HL-60 (cell line): ENCODE results near the gene SRP54.

Experiments
- DNase-seq, 2 experiments: peaks; one replicate each; pipeline ENCODE4 v3.0.0-alpha.2; 2010 to 2020; ENCODE audit warnings: low read depth in 1 of 2, low spot score in 1 of 2
- H3K27ac ChIP-seq: fragments of 250-450 bp; sonication (Bioruptor Pico); replicated peaks from 2 replicates; pipeline ENCODE4 v1.5.1; 2020; ENCODE audit warnings: mild to moderate bottlenecking, moderate library complexity
- H3K27me3 ChIP-seq: fragments of 250-450 bp; sonication (Bioruptor Pico); 2 replicates; pipeline ENCODE4 v1.5.1; 2021; ENCODE audit warnings: mild to moderate bottlenecking, moderate library complexity; ENCODE audit not compliant: insufficient read depth, poor library complexity, severe bottlenecking
- H3K4me3 ChIP-seq: replicated peaks from 2 replicates; pipeline ENCODE4 v1.5.1; 2011; ENCODE audit warnings: mild to moderate bottlenecking, control low read depth, low read length; ENCODE audit not compliant: insufficient read depth
- GABPA ChIP-seq: IDR thresholded peaks from 2 replicates; pipeline ENCODE4 v1.6.1; 2012; ENCODE audit warnings: low read depth
- POLR2AphosphoS5 ChIP-seq: IDR thresholded peaks from 2 replicates; pipeline ENCODE4 v1.6.1; 2012; ENCODE audit warnings: low read depth
- SPI1 ChIP-seq: IDR thresholded peaks from 2 replicates; pipeline ENCODE4 v1.6.1; 2012; ENCODE audit warnings: low read depth, mild to moderate bottlenecking, borderline replicate concordance
- TF ChIP-seq, protein P1 (sequence below): IDR thresholded peaks from one replicate; pipeline ENCODE4 v1.5.1; 2011; ENCODE audit warnings: low read length, control low read depth, inconsistent platforms; ENCODE audit not compliant: insufficient read depth
- TF ChIP-seq, protein P2 (sequence below): IDR thresholded peaks from 2 replicates; pipeline ENCODE4 v1.6.1; 2012; ENCODE audit warnings: low read depth; ENCODE audit not compliant: insufficient replicate concordance

Gene SRP54

DNA sequence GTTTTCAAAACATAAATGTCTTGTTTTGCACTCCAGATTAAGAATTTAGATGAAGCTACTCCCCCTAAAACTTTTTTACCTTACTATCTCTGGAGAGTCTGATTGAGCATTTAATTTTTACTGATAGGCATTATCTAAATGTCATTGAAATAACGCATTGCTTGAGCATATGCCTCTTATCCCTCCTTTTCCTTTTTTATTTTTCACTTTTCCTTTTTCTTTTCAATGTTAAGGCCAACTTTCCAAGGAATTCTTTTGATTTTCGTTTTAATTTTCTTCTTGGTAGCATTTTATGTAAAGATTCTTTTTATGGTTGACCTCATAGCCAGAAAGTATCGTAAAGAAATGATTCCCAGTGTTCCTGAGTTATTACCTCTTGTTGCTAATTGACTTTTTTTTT is 2.9 kb downstream of the SRP54 start:
- TF ChIP-seq GABPA (no peak), POLR2AphosphoS5 (no peak), SPI1 (no peak)
- TF ChIP-seq, protein P1, sequence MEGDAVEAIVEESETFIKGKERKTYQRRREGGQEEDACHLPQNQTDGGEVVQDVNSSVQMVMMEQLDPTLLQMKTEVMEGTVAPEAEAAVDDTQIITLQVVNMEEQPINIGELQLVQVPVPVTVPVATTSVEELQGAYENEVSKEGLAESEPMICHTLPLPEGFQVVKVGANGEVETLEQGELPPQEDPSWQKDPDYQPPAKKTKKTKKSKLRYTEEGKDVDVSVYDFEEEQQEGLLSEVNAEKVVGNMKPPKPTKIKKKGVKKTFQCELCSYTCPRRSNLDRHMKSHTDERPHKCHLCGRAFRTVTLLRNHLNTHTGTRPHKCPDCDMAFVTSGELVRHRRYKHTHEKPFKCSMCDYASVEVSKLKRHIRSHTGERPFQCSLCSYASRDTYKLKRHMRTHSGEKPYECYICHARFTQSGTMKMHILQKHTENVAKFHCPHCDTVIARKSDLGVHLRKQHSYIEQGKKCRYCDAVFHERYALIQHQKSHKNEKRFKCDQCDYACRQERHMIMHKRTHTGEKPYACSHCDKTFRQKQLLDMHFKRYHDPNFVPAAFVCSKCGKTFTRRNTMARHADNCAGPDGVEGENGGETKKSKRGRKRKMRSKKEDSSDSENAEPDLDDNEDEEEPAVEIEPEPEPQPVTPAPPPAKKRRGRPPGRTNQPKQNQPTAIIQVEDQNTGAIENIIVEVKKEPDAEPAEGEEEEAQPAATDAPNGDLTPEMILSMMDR: no peak
- TF ChIP-seq, protein P2, sequence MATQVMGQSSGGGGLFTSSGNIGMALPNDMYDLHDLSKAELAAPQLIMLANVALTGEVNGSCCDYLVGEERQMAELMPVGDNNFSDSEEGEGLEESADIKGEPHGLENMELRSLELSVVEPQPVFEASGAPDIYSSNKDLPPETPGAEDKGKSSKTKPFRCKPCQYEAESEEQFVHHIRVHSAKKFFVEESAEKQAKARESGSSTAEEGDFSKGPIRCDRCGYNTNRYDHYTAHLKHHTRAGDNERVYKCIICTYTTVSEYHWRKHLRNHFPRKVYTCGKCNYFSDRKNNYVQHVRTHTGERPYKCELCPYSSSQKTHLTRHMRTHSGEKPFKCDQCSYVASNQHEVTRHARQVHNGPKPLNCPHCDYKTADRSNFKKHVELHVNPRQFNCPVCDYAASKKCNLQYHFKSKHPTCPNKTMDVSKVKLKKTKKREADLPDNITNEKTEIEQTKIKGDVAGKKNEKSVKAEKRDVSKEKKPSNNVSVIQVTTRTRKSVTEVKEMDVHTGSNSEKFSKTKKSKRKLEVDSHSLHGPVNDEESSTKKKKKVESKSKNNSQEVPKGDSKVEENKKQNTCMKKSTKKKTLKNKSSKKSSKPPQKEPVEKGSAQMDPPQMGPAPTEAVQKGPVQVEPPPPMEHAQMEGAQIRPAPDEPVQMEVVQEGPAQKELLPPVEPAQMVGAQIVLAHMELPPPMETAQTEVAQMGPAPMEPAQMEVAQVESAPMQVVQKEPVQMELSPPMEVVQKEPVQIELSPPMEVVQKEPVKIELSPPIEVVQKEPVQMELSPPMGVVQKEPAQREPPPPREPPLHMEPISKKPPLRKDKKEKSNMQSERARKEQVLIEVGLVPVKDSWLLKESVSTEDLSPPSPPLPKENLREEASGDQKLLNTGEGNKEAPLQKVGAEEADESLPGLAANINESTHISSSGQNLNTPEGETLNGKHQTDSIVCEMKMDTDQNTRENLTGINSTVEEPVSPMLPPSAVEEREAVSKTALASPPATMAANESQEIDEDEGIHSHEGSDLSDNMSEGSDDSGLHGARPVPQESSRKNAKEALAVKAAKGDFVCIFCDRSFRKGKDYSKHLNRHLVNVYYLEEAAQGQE: no peak
- H3K4me3 ChIP-seq: no peak overlapping the region
- no peaks in the 10 kb centered on the region for H3K27me3 ChIP-seq
- no peak overlapping the region for H3K27ac ChIP-seq
- no peak for DNase-seq

DNA sequence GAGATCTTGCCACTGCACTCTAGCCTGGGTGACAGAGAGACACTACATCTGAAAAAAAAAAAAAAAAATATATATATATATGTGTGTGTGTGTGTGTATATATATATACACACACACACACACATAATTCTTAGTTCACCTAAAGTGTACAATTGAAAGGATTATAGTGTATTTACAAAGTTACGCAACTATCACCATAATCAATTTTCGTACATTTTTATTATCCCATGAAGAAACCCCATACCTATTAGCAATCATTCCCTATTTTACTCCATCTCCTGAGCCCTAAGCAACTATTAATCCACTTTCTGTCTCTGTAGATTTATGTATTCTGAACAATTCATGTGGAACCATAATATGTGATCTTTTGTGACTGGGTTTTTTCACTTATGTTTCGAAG is 4.4 kb downstream of the SRP54 start:
- Histone ChIP-seq H3K27me3 (no peaks in the 10 kb centered on the region), H3K4me3 (no peak overlapping the region), H3K27ac (no peak overlapping the region)
- no peak for DNase-seq
- TF ChIP-seq SPI1 (no peak), POLR2AphosphoS5 (no peak), GABPA (no peak)
- TF ChIP-seq, protein P2: no peak
- TF ChIP-seq, protein P1: no peak

DNA sequence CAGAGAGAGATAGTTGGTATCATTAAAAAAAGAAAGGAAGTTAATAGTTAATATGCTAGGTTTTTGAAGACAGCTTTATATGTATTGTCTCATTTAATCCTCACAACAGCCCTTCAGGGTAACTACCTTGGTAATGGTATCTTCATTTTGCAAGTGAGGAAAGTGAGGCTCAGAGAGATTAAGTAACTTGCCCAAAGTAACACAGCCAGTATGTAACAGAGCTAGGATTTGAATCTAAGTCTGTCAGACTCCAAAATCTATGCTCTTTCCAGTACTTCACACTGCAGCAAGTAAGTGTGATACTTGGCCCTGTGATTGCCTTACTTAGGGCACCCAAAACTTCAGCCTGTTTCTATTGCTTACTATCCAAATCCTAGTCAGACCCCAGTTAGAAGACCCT is 7.0 kb downstream of the SRP54 start:
- no peak overlapping the region for H3K27ac ChIP-seq
- no peak overlapping the region for H3K4me3 ChIP-seq
- no peaks in the 10 kb centered on the region for H3K27me3 ChIP-seq
- TF ChIP-seq GABPA (no peak), POLR2AphosphoS5 (no peak), SPI1 (no peak)
- TF ChIP-seq, protein P1: no peak
- DNase-seq: no peak

DNA sequence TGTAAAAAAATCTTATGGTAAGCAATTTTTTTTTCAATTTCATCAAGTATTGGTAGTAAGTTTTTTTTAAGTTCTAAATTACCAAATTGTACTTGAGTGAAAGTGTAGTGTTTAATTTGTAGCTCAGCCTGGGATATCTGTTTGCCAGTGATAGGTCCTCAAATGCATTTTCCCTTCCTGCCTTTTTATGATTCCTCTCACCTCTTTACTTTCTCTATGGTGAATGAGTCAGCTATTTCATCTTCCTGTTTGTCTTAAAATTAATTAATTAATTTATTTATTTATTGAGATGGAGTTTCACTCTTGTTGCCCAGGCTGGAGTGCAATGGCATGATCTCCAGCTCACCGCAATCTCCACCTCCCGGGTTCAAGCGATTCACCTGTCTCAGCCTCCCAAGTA is 10.6 kb downstream of the SRP54 start:
- Histone ChIP-seq H3K27ac (no peak overlapping the region), H3K4me3 (no peak overlapping the region), H3K27me3 (no peaks in the 10 kb centered on the region)
- TF ChIP-seq POLR2AphosphoS5 (no peak), GABPA (no peak), SPI1 (no peak)
- TF ChIP-seq, protein P1: no peak
- TF ChIP-seq, protein P2: no peak
- DNase-seq: no peak
